ENCODE results near the gene UBE3A.

DNA sequence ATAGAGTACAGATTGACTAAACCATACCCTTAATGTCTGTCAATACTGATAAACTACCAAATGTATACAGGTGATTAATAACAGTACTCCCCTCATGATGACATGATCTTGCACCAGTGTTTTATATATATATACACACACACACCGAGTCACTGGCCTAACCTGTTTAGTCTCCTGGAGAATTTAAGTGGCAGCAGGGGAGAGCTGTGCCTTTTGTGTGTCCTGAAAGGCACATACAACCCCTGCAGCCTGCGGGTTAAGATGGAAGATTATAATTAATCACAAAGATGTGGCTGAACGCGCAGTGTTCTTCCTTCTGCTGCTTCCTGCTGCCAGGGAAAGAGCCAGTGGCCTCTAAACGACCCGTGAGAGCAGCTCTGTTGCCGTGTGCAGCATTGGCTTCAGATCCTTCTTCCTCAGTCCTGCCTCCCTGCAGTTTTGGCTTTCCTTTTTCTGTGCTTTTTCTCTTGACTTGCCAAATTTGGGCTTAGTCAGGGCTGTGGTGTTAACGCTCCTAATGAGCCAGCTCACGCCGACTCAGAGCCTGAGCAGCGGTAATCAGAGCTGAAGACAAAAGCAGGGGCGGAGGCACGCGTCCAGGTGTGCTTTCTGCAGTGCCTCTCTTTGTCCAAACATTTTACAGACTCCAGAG is 42.5 kb upstream of the UBE3A start:
- TF ChIP-seq CTCF (IDR thresholded peaks at IDR 0.05), result no peak
- TF ChIP-seq SMC3 (IDR thresholded peaks at IDR 0.05; ENCODE audit: low read depth, low read length), result no peak
- TF ChIP-seq REST (IDR thresholded peaks at IDR 0.05; ENCODE audit: low read depth, low read length), result no peak
- no peak for TF ChIP-seq RAD21 (IDR thresholded peaks at IDR 0.05; ENCODE audit: low read length)
- no peak for TF ChIP-seq TCF12 (IDR thresholded peaks at IDR 0.05)
- no peak for TF ChIP-seq MAX (IDR thresholded peaks at IDR 0.05; ENCODE audit: low read depth)
- no peak for TF ChIP-seq RCOR1 (IDR thresholded peaks at IDR 0.05; ENCODE audit: low read length)
- TF ChIP-seq TAF1 (IDR thresholded peaks at IDR 0.05; ENCODE audit: borderline replicate concordance, low read depth, low read length), result no peak
- TF ChIP-seq USF2 (IDR thresholded peaks at IDR 0.05; ENCODE audit: borderline replicate concordance, low read depth, low read length), result no peak
- no peak for TF ChIP-seq CHD2 (IDR thresholded peaks at IDR 0.05; ENCODE audit: low read length, partially characterized antibody)
- no peak for TF ChIP-seq NFIC (IDR thresholded peaks at IDR 0.05; ENCODE audit: borderline replicate concordance)
- TF ChIP-seq EZH2phosphoT487 (IDR thresholded peaks at IDR 0.05; ENCODE audit: borderline replicate concordance, low read depth), result no peak

All from SK-N-SH (cell line).